Fibroblast of pulmonary artery (primary cell): Measurements from ENCODE around the gene ASCC3.

Source experiments
- DNase-seq: peaks from one replicate; pipeline ENCODE4 v3.0.0-alpha.2; 2010; ENCODE audit warnings: low read depth
- H3K4me3 ChIP-seq: replicated peaks from 2 replicates; pipeline ENCODE4 v1.5.1; 2011; ENCODE audit warnings: low read depth, mild to moderate bottlenecking, control low read depth, low read length, moderate library complexity
- TF ChIP-seq, protein P1 (sequence below): IDR thresholded peaks from 2 replicates; pipeline ENCODE4 v1.5.1; 2011; ENCODE audit warnings: mild to moderate bottlenecking, control low read depth, low read length, inconsistent platforms; ENCODE audit errors: missing control alignments

Gene ASCC3

DNA sequence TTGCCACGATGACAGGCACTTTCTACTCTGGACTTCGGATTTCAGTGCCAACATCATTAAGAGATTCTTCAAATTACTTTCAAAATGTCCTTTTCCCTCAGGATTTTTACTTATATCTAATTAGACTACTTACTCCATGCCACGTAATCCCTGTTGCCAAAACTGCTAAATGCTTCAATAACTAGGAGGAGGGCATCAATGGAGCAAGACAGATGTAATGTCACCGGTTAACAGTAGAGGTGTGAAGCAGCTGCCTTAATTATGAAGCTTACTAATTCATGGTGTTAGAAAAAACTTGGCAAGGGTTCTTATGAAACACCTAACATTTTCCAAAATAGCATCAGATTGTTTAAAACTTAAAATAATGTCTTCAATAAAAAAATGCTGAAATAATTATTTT, 305.2 kb downstream of the ASCC3 start:
- no peak overlapping the region for H3K4me3 ChIP-seq
- TF ChIP-seq, protein P1, sequence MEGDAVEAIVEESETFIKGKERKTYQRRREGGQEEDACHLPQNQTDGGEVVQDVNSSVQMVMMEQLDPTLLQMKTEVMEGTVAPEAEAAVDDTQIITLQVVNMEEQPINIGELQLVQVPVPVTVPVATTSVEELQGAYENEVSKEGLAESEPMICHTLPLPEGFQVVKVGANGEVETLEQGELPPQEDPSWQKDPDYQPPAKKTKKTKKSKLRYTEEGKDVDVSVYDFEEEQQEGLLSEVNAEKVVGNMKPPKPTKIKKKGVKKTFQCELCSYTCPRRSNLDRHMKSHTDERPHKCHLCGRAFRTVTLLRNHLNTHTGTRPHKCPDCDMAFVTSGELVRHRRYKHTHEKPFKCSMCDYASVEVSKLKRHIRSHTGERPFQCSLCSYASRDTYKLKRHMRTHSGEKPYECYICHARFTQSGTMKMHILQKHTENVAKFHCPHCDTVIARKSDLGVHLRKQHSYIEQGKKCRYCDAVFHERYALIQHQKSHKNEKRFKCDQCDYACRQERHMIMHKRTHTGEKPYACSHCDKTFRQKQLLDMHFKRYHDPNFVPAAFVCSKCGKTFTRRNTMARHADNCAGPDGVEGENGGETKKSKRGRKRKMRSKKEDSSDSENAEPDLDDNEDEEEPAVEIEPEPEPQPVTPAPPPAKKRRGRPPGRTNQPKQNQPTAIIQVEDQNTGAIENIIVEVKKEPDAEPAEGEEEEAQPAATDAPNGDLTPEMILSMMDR: no peak
- no peak for DNase-seq

DNA sequence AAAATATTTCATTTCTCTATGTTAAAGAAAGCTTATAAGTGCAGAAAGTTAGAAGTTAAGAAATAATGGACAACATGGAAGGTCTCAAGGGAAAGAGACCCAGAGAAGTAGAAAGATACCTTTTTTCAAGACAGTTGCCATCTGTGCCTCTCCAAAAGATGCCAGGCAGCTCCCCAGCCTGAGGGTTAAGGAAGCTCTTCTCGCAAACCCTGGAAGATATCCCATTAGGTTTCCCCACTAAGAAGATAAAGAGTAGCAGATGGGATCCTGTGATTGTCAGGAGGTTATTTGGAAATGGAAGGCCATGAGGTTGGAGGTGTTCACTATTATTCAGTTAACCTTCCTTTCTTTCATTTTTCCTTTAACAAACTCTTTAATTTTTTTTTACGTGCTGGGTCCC, 306.3 kb downstream of the ASCC3 start:
- TF ChIP-seq, protein P1: no peak
- no peak overlapping the region for H3K4me3 ChIP-seq
- DNase-seq: no peak

DNA sequence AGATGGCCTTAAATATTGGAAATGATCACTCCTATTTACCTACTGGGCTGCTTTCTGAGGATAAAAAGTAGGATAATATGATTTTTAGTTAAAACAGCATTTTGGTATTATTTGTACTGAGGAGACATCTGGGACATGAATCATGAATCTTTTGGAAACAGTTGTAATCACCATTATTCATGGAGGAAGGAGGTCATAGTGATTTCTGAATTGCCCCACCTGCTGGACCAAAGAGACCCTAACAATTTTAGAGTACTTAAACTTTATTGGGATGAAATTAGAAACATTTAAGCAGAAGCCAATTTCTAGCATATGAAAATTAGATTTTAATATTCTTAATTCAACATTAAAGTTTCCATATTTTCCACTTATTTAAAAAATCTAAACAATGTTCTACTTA, 308.0 kb downstream of the ASCC3 start:
- H3K4me3 ChIP-seq: no peak overlapping the region
- TF ChIP-seq, protein P1: peak; percentile 55
- DNase-seq: peak; percentile 68

DNA sequence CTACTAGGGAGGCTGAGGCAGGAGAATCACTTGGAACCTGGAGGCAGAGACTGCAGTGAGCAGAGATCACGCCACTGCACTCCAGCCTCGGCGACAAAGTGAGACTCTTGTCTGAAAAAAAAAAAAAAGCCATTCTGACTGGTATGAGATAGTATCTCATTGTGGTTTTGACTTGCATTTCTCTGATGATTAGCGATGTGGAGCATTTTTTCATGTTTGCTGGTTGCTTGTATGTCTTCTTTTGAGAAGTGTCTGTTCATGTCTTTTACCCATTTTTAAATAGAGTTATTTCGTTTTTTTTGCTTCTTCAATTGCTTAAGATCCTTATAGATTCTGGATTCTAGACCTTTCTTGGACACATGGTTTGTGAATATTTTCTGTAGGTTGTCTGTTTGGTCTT, 312.9 kb downstream of the ASCC3 start:
- no peak overlapping the region for H3K4me3 ChIP-seq
- TF ChIP-seq, protein P1: no peak
- DNase-seq: no peak

DNA sequence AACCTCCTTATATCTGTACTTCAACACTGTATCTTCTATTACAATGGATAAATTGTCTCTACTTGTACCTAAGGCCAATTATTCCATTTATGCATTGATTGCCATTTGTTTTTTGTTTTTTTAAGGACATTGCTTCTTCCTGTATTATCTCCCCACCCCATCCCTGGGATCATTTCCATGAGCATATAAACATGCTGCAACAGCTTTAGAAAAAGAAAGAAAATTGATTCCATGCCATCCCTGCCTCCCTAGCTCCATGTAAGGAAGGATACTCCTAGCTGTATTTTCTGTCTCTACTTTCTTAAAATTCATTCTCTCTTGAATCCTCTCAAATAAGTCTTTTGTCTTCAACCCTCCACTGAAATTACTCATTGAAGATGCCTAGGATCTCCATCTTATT, 314.6 kb downstream of the ASCC3 start:
- TF ChIP-seq, protein P1: no peak
- no peak for DNase-seq
- no peak overlapping the region for H3K4me3 ChIP-seq

DNA sequence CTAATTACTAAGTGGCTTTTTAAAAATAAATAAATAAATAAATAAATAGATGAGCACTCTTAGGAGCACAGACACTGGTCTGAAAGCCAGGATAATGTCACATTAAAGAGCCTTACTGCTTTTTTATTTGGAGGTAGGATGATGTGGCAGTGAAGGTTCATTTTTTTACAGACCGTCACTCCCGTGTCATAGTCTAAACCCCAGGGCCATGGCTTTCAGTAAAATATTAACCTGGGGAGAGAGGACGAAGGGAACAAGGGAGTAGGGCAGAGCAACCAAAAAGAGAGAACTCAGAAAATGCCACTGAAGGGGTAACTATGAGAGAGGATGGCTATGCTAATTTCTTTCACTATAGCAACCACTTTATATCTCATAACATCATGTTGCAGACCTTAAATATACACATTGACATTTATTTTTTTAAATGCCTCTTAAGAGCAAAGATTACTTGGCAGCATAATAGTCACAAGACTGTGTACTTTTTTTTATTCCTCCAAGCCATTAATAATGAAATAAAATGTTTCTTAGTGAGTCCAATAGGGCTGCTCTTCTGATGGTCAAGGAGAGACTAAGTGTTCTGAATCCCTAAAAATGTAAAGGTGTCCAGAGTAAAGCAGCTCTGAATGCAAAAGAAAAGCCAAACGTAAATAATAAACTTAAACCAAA, 315.6 kb downstream of the ASCC3 start:
- TF ChIP-seq, protein P1: no peak
- no peak overlapping the region for H3K4me3 ChIP-seq
- no peak for DNase-seq

DNA sequence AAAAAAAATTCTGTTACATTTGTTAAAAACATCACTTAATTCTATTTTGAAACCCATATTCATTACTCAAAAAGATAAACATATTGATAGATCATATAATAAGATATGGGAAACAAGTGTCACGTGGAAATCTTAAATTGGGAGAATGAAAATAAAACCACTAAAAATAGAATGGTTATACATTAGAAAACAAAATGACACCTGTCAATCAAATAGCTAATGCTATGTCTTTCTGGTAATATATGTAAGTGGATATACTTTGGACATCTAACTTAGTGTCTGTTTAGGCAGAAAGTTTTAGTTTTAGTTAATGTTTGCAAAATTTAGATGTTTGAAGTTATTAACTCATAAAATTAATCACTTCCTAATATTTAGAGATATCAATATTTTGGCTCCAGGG, 321.3 kb downstream of the ASCC3 start:
- TF ChIP-seq, protein P1: no peak
- DNase-seq: no peak
- H3K4me3 ChIP-seq: no peak overlapping the region
